Neural cell (in vitro differentiated cells): ENCODE results near the gene SNX27.

Source experiments
- CTCF ChIP-seq: fragments of 450-650 bp; IDR thresholded peaks from 2 replicates; pipeline ENCODE4 v1.5.1; 2014; ENCODE audit warnings: antibody characterized with exemption, mild to moderate bottlenecking, moderate library complexity; ENCODE audit not compliant: poor library complexity, severe bottlenecking
- EP300 ChIP-seq: fragments of 450-650 bp; conservative IDR thresholded peaks from 2 replicates; pipeline ENCODE4 v1.6.1; 2014; ENCODE audit warnings: antibody characterized with exemption, mild to moderate bottlenecking, moderate library complexity; ENCODE audit not compliant: poor library complexity, severe bottlenecking
- EZH2 ChIP-seq: fragments of 200-600, 300-800 bp; shearing (Covaris generic), sonication (generic); IDR thresholded peaks from 2 replicates; pipeline ENCODE4 v1.6.1; 2014; ENCODE audit warnings: antibody characterized with exemption, low read length, borderline replicate concordance, mild to moderate bottlenecking; ENCODE audit not compliant: insufficient read depth, poor library complexity, severe bottlenecking
- MXI1 ChIP-seq: fragments of 450-650 bp; conservative IDR thresholded peaks from 2 replicates; pipeline ENCODE4 v1.6.1; 2014; ENCODE audit warnings: antibody characterized with exemption, mild to moderate bottlenecking; ENCODE audit not compliant: poor library complexity, severe bottlenecking
- POLR2AphosphoS5 ChIP-seq: IDR thresholded peaks from 2 replicates; pipeline ENCODE4 v1.6.1; 2012
- RAD21 ChIP-seq: fragments of 450-650 bp; conservative IDR thresholded peaks from 2 replicates; pipeline ENCODE4 v1.6.1; 2014; ENCODE audit warnings: antibody characterized with exemption, mild to moderate bottlenecking, moderate library complexity
- SMC3 ChIP-seq: fragments of 450-650 bp; conservative IDR thresholded peaks from 2 replicates; pipeline ENCODE4 v1.6.1; 2014; ENCODE audit warnings: antibody characterized with exemption, mild to moderate bottlenecking, moderate library complexity; ENCODE audit not compliant: poor library complexity
- TAF1 ChIP-seq: IDR thresholded peaks from 2 replicates; pipeline ENCODE4 v1.6.1; 2012; ENCODE audit warnings: low read depth
- TF ChIP-seq, protein P1 (sequence below): IDR thresholded peaks from 2 replicates; pipeline ENCODE4 v1.6.1; 2012; ENCODE audit warnings: borderline replicate concordance

GRCh38 chr1:151707541-151708065 is 95.8 kb downstream of the SNX27 start:
- no peak for TF ChIP-seq CTCF
- TF ChIP-seq EZH2, result no peak
- TF ChIP-seq, protein P1, sequence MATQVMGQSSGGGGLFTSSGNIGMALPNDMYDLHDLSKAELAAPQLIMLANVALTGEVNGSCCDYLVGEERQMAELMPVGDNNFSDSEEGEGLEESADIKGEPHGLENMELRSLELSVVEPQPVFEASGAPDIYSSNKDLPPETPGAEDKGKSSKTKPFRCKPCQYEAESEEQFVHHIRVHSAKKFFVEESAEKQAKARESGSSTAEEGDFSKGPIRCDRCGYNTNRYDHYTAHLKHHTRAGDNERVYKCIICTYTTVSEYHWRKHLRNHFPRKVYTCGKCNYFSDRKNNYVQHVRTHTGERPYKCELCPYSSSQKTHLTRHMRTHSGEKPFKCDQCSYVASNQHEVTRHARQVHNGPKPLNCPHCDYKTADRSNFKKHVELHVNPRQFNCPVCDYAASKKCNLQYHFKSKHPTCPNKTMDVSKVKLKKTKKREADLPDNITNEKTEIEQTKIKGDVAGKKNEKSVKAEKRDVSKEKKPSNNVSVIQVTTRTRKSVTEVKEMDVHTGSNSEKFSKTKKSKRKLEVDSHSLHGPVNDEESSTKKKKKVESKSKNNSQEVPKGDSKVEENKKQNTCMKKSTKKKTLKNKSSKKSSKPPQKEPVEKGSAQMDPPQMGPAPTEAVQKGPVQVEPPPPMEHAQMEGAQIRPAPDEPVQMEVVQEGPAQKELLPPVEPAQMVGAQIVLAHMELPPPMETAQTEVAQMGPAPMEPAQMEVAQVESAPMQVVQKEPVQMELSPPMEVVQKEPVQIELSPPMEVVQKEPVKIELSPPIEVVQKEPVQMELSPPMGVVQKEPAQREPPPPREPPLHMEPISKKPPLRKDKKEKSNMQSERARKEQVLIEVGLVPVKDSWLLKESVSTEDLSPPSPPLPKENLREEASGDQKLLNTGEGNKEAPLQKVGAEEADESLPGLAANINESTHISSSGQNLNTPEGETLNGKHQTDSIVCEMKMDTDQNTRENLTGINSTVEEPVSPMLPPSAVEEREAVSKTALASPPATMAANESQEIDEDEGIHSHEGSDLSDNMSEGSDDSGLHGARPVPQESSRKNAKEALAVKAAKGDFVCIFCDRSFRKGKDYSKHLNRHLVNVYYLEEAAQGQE, result no peak
- no peak for TF ChIP-seq POLR2AphosphoS5
- no peak for TF ChIP-seq SMC3
- no peak for TF ChIP-seq EP300
- no peak for TF ChIP-seq MXI1
- TF ChIP-seq TAF1, result no peak
- TF ChIP-seq RAD21, result no peak
